GM21786 (cell line): ENCODE results near the gene NBAS.
"Not testable (repeated sequence)": the region's sequence is repeated elsewhere in the genome, so short reads cannot be mapped to it uniquely, and the experiment has no call there.

Experiments
- ATAC-seq: cut with Tn5 transposase; IDR thresholded peaks from one replicate; pipeline ENCODE4 v1.9.1; 2021; ENCODE audit not compliant: unreplicated experiment

Gene NBAS

DNA sequence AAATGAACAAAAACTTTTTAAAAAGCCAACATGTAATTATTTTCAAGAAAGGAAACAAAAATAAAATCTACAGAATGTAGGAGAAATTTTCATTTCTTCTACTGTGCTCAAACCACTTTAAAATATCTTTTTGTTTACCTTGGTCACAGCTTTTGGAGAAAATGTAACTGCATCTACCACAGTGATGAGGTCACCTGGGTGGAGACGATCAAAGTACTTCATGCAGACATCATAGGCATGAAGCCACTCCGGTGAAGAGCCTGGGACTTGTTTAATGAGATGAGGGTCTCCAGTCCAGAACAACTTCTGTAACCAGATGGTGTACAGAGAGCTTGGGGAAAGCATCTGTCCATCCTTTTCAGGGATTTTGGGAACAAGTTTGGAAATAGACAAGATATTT is 285.8 kb downstream of the NBAS start:
- ATAC-seq = no peak

DNA sequence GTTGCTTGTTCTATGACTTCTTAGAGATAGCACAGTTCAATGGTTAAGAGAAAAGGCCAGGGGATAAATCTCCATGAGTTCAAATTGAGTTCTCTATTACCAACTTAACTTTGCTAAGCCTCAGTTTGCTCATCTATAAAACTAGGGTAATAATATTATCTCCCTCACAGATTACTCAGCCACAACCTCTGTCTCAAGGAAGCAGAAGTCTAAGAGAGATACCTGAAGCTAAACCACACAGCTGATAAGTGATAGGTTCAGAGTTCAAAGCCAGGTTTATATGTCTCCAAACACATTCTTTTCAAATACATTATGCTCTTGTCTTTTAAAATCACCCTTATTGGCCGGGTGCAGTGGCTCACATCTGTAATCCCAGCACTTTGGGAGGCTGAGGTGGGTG is 287.7 kb downstream of the NBAS start:
- no peak for ATAC-seq

DNA sequence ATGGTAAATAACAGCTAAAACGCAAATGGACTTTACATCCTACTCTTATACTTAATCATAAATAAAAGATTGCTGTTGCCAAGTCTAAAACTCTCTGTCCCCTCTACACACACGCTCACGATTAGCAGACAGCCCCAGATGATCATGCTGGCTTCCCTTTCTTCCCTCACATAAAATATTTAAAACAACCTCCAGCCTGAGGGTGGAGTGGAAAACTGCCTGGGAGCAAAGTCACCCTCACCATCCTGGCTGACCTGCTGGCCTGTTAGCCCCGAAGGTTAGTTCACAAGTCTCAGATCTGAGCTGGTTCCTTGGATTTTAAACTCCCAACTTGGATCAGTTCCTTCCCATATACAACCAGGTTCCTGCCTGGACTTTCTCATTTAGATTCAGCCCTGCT is 288.2 kb downstream of the NBAS start:
- ATAC-seq = no peak

DNA sequence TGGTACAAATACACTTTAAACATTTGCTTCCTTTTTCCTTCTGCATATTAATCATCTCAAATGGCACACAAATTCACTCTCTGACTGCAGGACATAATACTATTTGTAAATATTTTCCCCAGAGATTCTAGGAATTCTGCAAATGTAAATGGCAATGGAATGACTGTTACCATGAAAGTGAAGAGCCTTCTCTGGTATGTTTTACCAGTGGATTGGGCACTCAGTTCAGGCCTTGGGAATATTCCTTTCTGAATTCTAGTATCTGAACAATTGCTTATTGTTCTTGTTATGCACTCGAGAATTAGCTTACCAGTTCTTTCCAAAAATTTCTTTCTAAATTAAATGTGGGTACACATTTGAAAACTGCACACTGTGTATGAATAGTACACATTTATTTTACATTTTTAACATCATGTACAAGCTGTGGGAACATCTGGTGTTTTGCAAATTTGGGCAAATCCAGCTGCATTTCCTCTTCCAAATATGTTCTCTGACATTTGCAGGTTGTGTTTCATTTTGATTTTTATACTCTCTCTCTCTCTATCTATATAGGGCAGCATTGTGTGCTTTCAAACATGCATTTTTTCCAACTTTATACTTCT is 289.1 kb downstream of the NBAS start:
- no peak for ATAC-seq

DNA sequence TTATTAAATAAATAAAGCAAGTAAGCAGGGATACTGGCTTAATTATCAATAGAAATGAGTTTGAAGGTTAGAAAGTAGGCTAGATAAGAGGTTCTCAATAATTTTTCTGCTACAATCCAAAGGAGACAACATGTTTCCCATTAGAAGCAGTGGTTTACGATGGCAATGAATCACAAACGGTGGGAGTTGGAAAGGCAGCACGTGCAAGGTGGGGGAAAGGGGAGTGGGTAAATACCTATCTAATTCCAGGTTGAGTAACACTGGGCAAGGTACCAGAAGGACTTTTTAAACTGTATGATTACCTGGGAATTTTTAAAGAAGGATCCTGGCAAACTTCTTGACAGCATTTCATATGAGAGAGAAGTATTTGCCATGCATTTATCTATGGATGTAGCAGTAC is 289.9 kb downstream of the NBAS start:
- no peak for ATAC-seq

DNA sequence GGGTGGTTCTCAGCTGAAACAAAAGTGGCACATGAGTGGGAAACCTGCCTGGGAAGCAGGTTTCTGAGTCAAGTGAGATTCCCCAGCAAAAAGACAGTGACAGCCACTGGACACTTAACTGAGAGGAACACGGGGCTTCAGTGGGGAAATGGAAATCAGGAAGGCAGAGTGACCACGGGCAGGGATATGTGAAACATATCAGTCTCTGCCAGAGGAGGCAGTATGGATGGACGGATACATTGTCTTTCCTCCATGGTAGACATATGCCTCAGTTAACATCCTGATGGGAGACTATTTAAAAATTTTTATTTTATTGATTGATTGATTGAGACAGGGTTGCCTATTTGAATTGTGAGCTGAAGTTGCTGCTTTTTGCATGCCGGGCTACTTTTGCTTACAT is 292.1 kb downstream of the NBAS start:
- no peak for ATAC-seq

DNA sequence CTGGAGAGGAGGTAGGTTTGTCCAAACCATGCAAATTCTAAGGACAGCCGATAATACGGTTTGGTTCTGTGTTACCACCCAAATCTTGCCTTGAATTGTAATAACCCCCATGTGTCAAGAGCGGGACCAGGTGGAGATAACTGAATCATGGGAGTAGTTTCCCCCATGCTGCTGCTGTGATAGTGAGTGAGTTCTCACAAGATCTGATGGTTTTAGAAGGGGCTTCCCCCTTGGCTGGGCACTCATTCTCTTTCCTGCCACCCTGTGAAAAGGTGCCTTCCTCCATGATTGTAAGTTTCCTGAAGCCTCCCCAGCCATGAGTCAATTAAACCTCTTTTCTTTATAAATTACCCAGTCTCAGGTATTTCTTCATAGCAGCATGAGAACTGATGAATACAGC is 295.2 kb downstream of the NBAS start:
- no peak for ATAC-seq

DNA sequence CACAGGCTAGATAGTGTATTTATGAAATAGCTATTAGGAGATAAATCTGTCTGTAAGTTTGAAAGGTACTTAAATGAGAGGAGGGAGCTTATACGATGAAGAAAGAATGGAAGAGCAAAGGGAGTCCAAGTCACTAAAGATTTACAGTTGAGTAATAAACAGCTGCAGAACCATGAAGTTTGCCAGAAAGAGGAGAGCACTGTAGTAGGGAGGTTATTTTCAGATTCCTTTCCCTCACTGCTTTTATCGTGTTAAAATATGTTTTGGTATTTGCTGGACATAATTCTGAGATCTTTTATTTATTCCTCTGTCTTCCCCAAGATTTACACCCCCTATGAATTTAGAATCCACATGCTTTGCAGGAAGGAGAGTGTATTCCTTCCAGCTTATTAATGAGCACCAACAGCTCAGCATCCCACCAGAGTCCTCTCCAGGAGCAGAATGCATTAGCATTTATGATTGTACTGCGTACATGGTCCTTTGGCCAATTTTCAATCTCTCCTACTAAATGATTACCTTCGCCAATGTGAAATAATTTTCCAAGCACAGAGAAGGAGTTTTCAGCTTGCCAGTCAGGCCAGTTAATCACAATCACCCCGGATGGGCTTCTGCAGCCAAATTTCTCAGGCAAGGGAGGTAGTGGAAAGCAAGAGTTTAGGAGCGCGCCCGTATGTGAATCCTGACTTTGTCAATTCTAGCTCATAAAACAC is 297.0 kb downstream of the NBAS start:
- ATAC-seq = no peak

DNA sequence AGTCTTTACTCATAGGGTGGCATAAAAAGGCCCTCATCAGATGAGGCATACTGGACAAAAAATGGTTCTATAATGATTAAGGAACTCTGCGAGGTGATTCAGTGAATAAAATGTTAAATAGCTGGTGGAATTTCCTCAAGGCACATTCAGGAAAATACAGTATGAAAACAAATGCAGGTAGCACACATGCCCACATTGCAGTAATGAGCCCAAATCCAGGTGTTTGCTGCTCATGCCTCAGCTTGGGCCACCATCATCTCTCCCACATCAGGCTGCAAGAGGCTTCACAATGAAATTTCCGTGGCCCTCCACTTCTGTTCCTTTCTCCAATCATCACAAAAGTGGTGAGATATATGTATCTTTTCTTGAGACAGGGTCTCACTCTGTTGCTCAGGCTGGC is 298.3 kb downstream of the NBAS start:
- no peak for ATAC-seq

DNA sequence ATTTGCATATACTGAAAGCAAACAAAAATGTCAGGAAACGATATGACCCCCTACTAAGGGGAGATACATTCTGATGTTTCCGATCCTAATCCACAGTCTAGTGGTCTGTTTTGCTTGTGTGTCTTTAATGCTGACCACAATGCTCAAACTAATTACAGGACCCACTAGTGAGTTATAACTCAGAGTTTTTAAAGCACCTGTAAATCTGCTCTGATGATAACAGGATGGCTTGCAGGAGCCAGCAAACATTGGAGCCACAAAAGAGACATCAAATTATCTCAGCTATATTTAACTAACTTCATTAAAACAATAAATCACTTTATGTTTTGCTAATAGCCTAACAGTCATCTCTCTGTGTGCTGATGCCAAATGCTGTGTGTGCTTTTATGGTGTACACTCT is 300.3 kb downstream of the NBAS start:
- ATAC-seq = no peak

DNA sequence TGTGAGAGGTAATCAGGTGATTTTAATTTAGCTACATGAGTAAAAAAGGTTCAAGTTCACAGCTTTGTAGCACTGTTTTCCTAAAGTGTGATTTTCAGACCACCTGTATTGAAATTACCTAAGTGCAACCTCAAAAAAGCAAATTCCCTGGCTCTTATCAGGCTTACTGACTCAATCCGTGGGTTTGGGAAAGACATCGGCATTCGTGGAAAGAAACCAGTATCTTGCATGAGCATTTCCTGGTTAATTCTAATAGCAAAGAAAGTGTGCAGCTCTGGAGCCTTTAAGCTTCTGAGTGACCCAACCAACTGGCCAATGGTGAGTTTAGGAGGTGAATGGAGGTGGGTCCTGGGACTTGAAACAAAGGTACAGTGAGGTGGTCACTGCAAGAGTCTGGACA is 300.9 kb downstream of the NBAS start:
- no peak for ATAC-seq

DNA sequence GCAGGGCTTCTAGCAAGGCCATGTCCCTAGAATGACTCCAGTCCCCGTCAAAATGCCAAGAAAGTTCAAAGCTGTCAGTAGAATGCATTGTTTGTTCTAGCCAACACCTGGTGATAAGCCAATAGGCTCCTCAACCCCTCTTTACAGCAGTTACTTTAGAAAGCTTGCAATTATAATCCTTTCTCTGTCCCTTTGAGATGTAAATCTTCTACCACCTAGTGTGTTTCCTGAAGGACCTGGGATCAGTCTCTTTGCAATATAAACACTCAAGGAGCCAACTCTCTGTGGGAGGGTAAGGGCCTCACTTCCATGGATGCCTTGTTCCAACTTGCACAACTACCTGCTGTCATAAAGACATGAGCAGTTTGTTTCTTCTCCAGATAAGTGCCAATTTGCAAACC is 301.8 kb downstream of the NBAS start:
- no peak for ATAC-seq

DNA sequence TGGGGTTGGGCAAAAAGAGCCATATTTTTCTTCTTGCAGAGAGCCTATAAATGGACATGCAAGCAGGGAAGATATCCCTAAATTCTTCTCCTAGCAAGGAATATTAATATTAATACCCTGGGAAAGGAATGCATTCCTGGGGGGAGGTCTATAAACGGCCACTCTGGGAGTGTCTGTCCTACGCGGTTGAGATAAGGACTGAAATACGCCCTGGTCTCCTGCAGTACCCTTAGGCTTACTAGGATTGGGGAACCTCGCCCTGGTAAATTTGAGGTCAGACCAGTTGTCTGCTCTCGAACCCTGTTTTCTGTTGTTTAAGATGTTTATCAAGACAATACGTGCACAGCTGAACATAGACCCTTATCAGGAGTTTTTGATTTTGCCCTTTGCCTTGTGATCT is 302.7 kb downstream of the NBAS start:
- ATAC-seq = not testable (repeated sequence)

DNA sequence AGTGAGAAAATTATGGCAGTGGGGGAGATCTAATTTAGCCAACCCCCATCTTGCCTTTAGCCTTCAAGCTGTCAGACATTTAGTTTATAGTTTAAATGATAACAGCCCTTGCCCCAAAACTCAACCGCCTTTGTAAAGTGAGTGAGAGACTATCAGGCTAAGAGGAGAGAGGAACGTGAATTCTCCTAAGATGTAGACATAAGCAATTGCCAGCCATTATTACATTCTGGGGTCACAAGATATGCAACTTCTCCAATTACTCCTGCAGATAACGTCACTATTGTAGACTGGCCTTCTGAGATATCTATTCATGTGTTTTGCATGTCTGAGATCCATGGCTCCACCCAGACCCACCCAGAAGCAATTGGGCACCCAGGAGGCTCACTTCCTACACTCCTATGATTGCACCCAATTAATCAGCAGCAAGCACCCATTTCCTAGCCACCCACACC is 307.3 kb downstream of the NBAS start:
- ATAC-seq = no peak

DNA sequence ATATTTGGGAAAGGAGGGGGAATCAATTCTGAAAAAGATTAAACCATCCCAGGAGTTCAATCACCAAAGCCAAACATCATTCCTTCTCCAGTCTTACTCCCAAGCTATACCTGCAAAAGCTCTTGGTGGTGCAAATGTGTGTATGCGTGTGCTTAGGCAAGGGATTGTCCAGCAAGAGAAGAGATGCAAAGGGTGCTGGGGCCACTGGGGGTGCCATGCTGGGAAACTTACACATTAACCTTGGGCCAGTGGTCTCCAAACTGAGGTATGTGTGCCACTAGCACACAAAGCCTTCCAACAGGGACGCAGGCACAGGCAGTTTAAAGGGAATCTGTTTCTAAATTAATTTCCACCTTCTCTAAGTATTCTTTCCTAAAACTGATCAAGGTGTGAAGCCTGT is 307.9 kb downstream of the NBAS start:
- no peak for ATAC-seq

DNA sequence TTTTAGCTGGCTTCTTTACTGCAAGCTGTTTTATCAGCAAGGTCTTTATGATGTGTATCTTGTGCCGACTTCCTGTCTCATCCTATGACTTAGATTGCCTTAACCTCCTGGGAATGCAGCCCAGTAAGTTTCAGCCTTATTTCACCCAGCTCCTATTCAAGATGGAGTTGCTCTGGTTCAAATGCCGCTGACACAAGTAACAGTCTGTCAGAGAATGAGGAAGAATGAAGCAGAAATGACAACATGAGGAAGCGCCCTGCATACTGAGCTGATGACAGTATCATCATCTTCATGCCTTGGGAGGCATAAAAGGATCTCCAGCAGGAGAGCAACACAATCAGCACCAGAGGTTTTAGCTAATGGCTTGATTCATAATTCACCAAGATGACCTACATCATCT is 309.4 kb downstream of the NBAS start:
- ATAC-seq = no peak

DNA sequence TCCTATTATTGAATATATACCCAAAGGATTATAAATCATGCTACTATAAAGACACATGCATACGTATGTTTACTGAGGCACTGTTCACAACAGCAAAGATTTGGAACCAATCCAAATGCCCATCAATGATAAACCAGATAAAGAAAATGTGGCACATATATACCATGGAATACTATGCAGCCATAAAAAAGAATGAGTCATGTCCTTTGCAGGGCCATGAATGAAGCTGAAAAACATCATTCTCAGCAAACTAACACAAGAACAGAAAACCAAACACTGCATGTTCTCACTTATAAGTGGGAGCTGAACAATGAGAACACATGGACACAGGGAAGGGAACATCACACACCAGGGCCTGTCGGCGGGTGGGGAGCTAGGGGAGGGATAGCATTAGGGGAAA is 310.2 kb downstream of the NBAS start:
- not testable (repeated sequence) for ATAC-seq

DNA sequence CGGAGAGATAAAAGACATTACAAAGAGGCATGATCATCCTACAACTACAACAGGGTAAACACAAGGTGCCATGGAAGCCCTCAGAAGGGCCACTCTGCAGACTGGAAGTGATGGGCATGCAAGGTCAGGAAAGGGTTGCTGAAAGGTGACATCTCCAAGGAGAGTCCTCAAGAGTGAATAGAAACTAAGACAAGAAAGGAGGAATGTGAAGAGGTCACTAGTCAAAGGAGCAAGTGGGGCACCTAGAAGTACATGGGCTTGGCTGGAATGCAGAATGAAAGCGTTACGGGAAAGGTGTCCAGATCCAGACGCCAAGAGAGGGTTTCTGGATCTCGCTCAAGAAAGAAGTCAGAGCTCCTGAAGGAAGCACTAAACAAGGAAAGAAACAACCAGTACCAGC is 314.3 kb downstream of the NBAS start:
- no peak for ATAC-seq

DNA sequence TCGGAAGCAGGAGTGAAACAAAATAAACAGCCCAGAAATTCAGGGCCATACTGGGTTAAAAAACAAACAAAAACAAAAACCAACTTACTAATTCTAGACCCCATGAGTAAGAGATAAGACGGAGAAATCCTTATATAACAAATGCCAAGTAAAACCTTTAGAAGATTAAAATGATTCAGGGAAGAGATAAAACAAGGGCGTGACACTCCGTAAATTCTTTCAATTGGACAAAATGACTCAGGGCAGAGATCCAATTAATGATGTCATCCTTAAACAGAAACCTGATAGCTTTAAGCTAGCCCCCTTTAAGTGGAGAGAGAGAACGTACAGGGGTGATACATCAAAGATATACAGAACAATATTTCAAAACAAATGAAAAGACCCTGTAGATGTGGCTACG is 317.4 kb downstream of the NBAS start:
- no peak for ATAC-seq

DNA sequence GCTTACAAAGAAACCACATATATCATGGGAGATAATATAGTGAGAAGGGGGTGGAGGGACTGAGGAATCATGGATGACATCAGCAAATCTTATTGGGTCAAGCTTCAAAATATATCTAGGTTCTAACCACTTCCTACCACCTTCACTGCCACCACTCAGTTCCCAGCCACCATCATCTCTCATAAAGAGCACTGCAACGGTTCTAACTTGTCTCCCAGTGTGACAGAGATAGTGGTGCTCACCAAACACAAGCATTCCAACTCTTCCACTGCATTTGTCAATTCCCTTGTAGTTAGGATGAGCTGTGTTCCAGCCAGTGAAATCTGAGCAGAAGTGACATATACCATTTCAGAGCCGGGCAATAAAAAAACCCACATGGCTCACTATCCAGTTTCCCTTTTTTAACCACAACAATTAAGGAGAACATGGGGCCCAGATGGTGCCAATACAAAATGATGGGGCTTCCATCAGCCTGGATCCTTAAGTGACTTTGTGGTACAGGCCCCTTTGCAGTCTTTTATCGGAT is 318.1 kb downstream of the NBAS start:
- no peak for ATAC-seq

DNA sequence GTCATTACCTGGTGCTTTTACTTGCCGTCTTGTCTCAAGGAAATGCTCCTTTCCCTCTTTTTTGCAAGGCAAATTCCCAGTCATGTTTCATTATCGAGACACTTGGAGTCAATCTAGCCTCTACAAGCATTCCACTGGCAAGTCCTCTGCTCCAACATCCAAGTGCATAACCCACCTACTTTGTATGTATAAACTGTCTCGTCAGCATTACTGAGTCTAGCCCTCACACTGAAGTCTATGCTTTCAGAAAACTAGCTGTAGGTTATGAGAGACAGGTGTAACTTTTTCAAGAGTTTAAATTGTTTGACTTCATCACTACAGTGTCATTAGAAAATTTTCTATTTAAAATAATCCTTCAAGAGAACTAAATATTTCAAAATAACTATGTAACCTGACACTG is 319.2 kb downstream of the NBAS start:
- no peak for ATAC-seq

DNA sequence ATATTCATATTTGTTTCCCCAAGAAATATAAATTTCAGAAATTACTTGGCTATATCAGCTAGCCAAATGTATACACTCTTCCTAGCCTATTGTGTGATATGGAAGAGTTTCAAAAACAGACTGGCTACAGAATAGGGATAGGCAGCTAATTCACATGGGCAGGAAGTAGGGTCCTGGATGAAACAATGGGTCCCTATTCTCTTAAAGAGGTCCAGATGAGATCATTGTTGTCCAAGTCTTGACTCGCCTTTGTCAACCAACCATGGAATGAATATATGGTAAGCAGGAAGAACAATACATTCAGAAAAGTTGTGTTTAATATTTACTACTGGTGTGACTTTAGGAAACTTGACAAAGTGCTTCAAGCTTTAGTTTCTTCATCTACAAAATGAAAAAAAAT is 319.9 kb downstream of the NBAS start:
- ATAC-seq = no peak

DNA sequence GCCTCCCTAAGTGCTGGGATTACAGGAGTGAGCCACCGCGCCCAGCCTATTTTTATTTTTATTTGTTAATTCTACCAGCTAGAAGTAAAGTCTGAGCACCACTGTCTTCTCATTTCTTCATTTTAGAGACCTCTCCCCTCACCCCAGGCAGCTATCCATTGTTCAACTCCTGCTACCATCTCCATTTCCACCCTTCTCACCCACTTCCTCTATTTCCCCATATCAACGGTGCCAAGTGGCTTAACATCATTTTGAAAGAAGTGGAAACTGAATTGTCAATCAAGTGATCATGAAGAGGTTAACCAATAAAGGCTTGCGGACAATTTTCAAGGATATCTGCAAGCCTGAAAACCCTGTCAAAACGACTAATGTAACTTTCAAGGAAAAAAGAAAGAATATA is 323.1 kb downstream of the NBAS start:
- no peak for ATAC-seq
